Astrocyte of the cerebellum (primary cell): ENCODE data around the gene LAMA2.

Experiments used
- DNase-seq: peaks from one replicate; pipeline ENCODE4 v3.0.0-alpha.2; 2011; ENCODE audit warnings: low read depth
- H3K4me3 ChIP-seq: 2 replicates; pipeline ENCODE4 v1.5.1; 2011; ENCODE audit warnings: mild to moderate bottlenecking, low read depth, low read length, moderate library complexity
- in situ Hi-C: cut with HindIII; loops from 2 replicates; pipeline ENCODE4 v1.10.0; 2017; ENCODE audit warnings: low sequenced_read_pairs
- TF ChIP-seq, protein P1 (sequence below): IDR thresholded peaks from 2 replicates; pipeline ENCODE4 v1.5.1; 2012; ENCODE audit warnings: low read length, low read depth, moderate library complexity, mild to moderate bottlenecking; ENCODE audit errors: missing control alignments

Gene LAMA2

DNA sequence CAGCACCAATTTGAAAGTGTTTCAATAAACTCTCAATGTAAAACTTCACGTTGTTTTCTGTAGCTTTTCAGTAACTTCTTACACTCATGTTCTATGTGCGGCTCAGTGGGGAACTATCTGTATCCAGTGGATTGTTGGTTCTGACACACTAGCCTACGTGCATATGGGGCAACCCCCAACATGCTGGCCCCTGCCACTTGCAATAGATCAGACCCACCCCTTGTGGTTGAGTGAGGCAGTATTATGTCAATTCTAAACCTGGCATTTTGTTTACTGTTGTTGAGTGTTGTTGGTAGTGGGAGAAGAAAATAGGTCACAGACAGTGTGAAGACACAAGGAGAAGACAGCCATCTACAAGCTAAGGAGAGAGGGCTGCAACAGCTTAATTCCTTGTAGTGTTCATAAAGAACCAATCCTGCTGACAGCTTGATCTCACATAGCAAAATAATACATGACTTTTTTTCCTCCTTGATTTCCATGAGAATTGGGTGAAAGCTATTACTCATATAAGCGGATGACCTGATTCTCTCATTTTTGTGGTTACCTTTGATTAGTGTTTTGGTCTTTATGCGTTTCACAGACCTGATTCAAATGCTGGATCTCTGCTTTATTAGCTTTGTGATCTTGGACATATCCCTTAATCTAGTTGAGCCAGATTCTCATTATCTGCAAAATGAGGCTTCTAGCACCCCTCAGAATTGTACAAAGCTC, 320.4 kb downstream of the LAMA2 start:
- TF ChIP-seq, protein P1, sequence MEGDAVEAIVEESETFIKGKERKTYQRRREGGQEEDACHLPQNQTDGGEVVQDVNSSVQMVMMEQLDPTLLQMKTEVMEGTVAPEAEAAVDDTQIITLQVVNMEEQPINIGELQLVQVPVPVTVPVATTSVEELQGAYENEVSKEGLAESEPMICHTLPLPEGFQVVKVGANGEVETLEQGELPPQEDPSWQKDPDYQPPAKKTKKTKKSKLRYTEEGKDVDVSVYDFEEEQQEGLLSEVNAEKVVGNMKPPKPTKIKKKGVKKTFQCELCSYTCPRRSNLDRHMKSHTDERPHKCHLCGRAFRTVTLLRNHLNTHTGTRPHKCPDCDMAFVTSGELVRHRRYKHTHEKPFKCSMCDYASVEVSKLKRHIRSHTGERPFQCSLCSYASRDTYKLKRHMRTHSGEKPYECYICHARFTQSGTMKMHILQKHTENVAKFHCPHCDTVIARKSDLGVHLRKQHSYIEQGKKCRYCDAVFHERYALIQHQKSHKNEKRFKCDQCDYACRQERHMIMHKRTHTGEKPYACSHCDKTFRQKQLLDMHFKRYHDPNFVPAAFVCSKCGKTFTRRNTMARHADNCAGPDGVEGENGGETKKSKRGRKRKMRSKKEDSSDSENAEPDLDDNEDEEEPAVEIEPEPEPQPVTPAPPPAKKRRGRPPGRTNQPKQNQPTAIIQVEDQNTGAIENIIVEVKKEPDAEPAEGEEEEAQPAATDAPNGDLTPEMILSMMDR = no peak
- in situ Hi-C loops = no loop called here
- peak; percentile 23 for DNase-seq
- no peak overlapping the region for H3K4me3 ChIP-seq

GRCh38 chr6:129206821-129207220, 323.9 kb downstream of the LAMA2 start:
- no peak for DNase-seq
- in situ Hi-C loops = no loop called here

DNA sequence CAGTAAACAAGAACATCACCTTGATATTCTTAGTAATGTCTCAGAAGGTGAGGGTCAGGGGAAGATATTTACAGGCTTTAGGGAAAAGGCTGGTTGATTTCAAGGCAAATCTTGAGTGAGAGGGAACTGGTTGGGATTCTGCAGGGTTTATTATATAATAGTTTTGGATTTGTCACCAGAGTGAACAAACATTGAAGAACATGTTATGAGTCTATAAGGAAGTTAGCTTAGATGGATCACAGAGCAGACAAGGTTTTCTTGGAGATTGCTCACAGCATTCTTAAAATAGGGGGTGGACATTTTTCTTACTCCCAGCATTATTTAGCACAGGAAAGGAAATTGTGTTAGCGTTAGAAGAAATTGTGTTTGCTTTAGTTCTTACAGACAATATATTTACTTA, 324.9 kb downstream of the LAMA2 start:
- in situ Hi-C loops = no loop called here
- TF ChIP-seq, protein P1 = no peak
- no peak overlapping the region for H3K4me3 ChIP-seq
- DNase-seq = no peak

More at GRCh38 chr6:129206821-129207220, 323.9 kb downstream of the LAMA2 start:
- TF ChIP-seq, protein P1 = no peak
- H3K4me3 ChIP-seq = no peak overlapping the region

DNA sequence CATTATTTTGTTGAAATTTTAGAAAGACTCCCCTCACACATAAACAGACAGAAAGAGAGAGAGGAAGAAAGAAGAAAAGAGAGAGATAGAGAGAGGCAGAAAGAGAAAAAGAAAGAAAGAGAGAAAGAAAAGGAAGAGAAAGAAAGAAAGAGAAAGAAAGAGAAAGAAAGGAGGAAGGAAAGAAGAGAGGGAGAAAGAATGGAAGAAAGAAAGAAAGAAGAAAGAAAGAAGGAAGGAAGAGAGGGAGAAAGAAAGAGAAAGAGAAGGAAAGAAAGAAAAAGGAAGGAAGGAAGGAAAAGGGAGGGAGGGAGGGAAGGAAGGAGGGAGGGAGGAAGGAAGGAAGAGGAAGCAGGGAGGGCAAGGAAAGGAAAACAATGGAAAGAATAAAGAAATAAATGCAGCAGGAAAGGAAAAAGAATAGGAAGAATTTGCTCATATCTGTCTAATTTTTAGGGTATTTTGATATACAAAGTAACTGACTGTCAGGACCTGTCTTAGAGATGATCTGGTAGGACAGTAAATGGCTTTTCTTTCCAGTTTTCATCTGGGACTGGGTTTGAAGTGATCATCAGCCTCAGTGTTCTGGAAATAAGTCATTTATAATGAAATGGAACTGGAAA, 325.6 kb downstream of the LAMA2 start:
- no peak for DNase-seq
- TF ChIP-seq, protein P1 = no peak
- H3K4me3 ChIP-seq = no peak overlapping the region
- in situ Hi-C loops = no loop called here

GRCh38 chr6:129209355-129209754, 326.4 kb downstream of the LAMA2 start:
- in situ Hi-C loops = no loop called here
- TF ChIP-seq, protein P1 = no peak
- no peak overlapping the region for H3K4me3 ChIP-seq

GRCh38 chr6:129210684-129211083, 327.7 kb downstream of the LAMA2 start:
- TF ChIP-seq, protein P1 = no peak
- in situ Hi-C loops = no loop called here
- no peak overlapping the region for H3K4me3 ChIP-seq
- no peak for DNase-seq

More at GRCh38 chr6:129209355-129209754, 326.4 kb downstream of the LAMA2 start:
- DNase-seq = no peak
